ENCODE measurements around the gene ERN2.

DNA sequence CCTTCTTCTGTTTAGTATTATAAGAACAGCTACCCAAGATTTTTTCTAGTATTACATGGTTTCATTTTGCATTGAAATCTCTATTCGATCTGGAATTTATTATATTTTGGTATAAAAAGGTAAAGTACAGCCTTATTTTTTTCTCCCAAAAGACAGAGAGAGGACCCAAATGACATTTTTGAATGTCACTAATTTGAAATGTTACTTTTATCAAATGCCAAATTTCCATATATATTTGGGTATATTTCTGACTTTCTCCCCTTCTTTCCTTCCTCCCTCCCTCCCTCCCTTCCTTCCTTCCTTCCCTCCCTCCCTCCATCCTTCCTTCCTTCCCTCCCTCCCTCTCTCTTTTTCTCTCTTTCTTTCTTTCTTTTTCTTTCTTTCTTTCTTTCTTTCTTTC, 35.6 kb upstream of the ERN2 start:
- no peak for TF ChIP-seq EZH2phosphoT487 (IDR thresholded peaks at IDR 0.05)
- TF ChIP-seq, protein P1, sequence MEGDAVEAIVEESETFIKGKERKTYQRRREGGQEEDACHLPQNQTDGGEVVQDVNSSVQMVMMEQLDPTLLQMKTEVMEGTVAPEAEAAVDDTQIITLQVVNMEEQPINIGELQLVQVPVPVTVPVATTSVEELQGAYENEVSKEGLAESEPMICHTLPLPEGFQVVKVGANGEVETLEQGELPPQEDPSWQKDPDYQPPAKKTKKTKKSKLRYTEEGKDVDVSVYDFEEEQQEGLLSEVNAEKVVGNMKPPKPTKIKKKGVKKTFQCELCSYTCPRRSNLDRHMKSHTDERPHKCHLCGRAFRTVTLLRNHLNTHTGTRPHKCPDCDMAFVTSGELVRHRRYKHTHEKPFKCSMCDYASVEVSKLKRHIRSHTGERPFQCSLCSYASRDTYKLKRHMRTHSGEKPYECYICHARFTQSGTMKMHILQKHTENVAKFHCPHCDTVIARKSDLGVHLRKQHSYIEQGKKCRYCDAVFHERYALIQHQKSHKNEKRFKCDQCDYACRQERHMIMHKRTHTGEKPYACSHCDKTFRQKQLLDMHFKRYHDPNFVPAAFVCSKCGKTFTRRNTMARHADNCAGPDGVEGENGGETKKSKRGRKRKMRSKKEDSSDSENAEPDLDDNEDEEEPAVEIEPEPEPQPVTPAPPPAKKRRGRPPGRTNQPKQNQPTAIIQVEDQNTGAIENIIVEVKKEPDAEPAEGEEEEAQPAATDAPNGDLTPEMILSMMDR (IDR thresholded peaks at IDR 0.05): no peak
- TF ChIP-seq EZH2 (IDR thresholded peaks at IDR 0.05): no peak

Data from neural progenitor cell (in vitro differentiated cells).